GM23248 (cell line): ENCODE data around the gene ANXA11.

Experiments used
- EZH2 ChIP-seq: fragments of 200-600 bp; sonication (generic); IDR thresholded peaks from 2 replicates; pipeline ENCODE4 v1.6.1; 2018; ENCODE audit warnings: antibody characterized with exemption, mild to moderate bottlenecking; ENCODE audit not compliant: insufficient read depth, poor library complexity, severe bottlenecking
- EZH2phosphoT487 ChIP-seq: fragments of 200-600 bp; sonication (generic); IDR thresholded peaks from 2 replicates; pipeline ENCODE4 v1.6.1; 2018; ENCODE audit warnings: antibody characterized with exemption, moderate library complexity, mild to moderate bottlenecking, low read depth; ENCODE audit not compliant: insufficient read depth

GRCh38 chr10:80167471-80168161, 37.7 kb downstream of the ANXA11 start:
- no peak for TF ChIP-seq EZH2
- TF ChIP-seq EZH2phosphoT487: no peak
